ENCODE measurements around the gene PKP2.

GRCh38 chr12:32881702-32882101 lies 14.9 kb downstream of the PKP2 start:
- TF ChIP-seq CTCF (conservative IDR thresholded peaks at IDR 0.05; ENCODE audit: low read length) = no peak
- no peak for TF ChIP-seq EZH2phosphoT487 (IDR thresholded peaks at IDR 0.05; ENCODE audit: borderline replicate concordance, low read depth, low read length)

Data from OCI-LY7 (cell line).